A673 (cell line): Measurements from ENCODE around the gene VAPB. TPM values are rescaled to one million over a fixed set of nuclear protein-coding genes. Genes with fewer than 3 reads are reported as not detected.

ENCODE experiments used
- BruUV-seq: library from RNA; stranded (reverse); fragments of 400-500 nt; replicated peaks from 2 replicates; lab custom pipeline; 2021; lab: Mats Ljungman, UMichigan
- CTCF ChIA-PET: fragments of 300-600 bp; sonication (Branson Sonifier 250); formaldehyde crosslinking; loops from one replicate; lab custom pipeline; 2022; ENCODE audit warnings: antibody characterized with exemption; lab: Charles Lee
- POLR2A ChIA-PET: fragments of 300-600 bp; sonication (Branson Sonifier 250); formaldehyde crosslinking; loops from one replicate; lab custom pipeline; 2022; ENCODE audit warnings: antibody characterized with exemption; ENCODE audit not compliant: low non-redundant PET; lab: Charles Lee
- DNase-seq: peaks from one replicate; pipeline ENCODE4 v3.0.0-alpha.2; 2015; ENCODE audit warnings: low spot score
- H3K27ac ChIP-seq: fragments of 200-600 bp; sonication (generic); 2 replicates; pipeline ENCODE4 v1.5.1; 2016; ENCODE audit warnings: mixed run types, low read depth, mild to moderate bottlenecking, mixed read lengths, antibody characterized with exemption, low read length; ENCODE audit not compliant: poor library complexity, severe bottlenecking
- H3K27me3 ChIP-seq: fragments of 200-600 bp; sonication (generic); replicated peaks from 2 replicates; pipeline ENCODE4 v1.6.1; 2017; ENCODE audit warnings: mixed run types, low read depth, mild to moderate bottlenecking, mixed read lengths, antibody characterized with exemption, low read length; ENCODE audit not compliant: insufficient read depth, poor library complexity
- H3K36me3 ChIP-seq: fragments of 200-600 bp; sonication (generic); 2 replicates; pipeline ENCODE4 v1.6.1; 2016; ENCODE audit warnings: mixed run types, mild to moderate bottlenecking, mixed read lengths, antibody characterized with exemption, low read length; ENCODE audit not compliant: insufficient read depth, poor library complexity, severe bottlenecking
- H3K4me1 ChIP-seq: fragments of 200-600 bp; sonication (generic); 2 replicates; pipeline ENCODE4 v1.6.1; 2017; ENCODE audit warnings: mixed run types, mild to moderate bottlenecking, mixed read lengths, antibody characterized with exemption, low read length; ENCODE audit not compliant: insufficient read depth, poor library complexity, severe bottlenecking
- H3K4me3 ChIP-seq: fragments of 200-600 bp; sonication (generic); 2 replicates; pipeline ENCODE4 v1.5.1; 2016; ENCODE audit warnings: low read depth, mixed run types, mild to moderate bottlenecking, mixed read lengths, low read length; ENCODE audit not compliant: poor library complexity, severe bottlenecking
- H3K9me3 ChIP-seq: fragments of 200-600 bp; sonication (generic); 2 replicates; pipeline ENCODE4 v1.6.1; 2016; ENCODE audit warnings: mixed run types, low read depth, mild to moderate bottlenecking, mixed read lengths, antibody characterized with exemption, low read length; ENCODE audit not compliant: poor library complexity, severe bottlenecking
- CTCF ChIP-seq: fragments of 300-800, 200-600 bp; sonication (generic); conservative IDR thresholded peaks from 2 replicates; pipeline ENCODE4 v1.5.1; 2017; ENCODE audit warnings: low read depth, mild to moderate bottlenecking, antibody characterized with exemption, low read length, moderate library complexity, mixed read lengths
- EZH2 ChIP-seq: fragments of 200-600 bp; sonication (generic); IDR thresholded peaks from 2 replicates; pipeline ENCODE4 v1.6.1; 2017; ENCODE audit warnings: borderline replicate concordance, low read depth, mild to moderate bottlenecking, mixed read lengths, antibody characterized with exemption, low read length; ENCODE audit not compliant: poor library complexity, severe bottlenecking
- intact Hi-C: fragments of 100-400 bp; cut with micrococcal nuclease; formaldehyde crosslinking; loops from one replicate; pipeline ENCODE4 v1.10.0; 2022; ENCODE audit not compliant: unreplicated experiment
- total RNA-seq: library from RNA; stranded (reverse); gene quantifications from 2 replicates; pipeline ENCODE4 v1.2.3, GENCODE V29; 2021

The VAPB gene
- total RNA-seq, 1 experiment from 2014 or later, result 60.9 TPM

DNA sequence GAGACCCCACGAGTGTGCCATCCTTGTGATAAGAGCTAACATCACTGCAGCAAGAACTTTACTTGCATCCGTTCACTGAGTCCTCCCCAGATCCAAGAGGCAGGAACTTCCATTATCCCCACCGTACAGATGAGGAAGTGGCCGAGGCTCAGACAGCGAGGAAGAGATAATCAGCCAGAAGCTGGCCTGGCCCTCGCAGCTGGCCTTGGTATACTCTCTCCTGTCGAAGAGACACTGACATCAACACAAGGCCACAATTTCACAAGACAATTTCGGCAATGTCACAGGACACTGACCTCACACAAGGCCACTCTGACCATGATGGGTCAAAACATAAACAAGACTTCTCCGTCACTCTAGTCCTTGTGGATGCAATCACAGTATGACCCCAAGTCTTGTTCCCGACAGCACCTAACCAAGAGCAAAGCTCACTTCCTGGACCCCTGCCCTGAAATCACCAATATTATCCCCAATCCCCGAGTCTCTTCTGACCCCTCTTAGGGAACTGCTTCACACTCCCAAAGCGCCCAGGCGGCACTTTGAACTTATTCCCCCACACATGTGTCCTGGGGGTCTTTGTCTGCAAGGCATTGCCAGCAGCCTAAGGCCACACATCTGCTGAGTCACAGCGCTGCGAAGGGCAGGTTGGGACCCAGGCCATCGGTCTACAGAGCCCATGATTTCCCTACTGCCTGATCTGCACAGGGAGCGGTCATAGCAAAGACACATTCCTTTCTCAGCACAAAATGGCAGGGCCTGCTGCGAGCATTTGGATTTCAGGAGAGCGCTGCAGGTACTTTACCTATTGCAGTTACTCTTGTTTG, 14.8 kb upstream of the VAPB start:
- no peaks in the 10 kb centered on the region for H3K27me3 ChIP-seq
- H3K4me1 ChIP-seq, result no peaks in the 10 kb centered on the region
- no peak overlapping the region for H3K27ac ChIP-seq
- ChIA-PET CTCF (no interaction called here), POLR2A (no interaction called here)
- no peak for TF ChIP-seq CTCF
- no peak for TF ChIP-seq EZH2
- no TSS peak for BruUV-seq
- intact Hi-C loops, result no loop called here
- no peak for DNase-seq
- H3K4me3 ChIP-seq, result no peak overlapping the region
- H3K9me3 ChIP-seq, result no peaks in the 10 kb centered on the region
- H3K36me3 ChIP-seq, result no peaks in the 10 kb centered on the region

GRCh38 chr20:58374906-58375758, 13.9 kb upstream of the VAPB start:
- DNase-seq, result peak; percentile 7
- no peak overlapping the region for H3K27ac ChIP-seq
- no peaks in the 10 kb centered on the region for H3K9me3 ChIP-seq
- CTCF ChIA-PET, result no interaction called here
- H3K4me3 ChIP-seq, result no peak overlapping the region
- BruUV-seq, result no TSS peak
- TF ChIP-seq EZH2, result no peak
- no peak for TF ChIP-seq CTCF
- no peaks in the 10 kb centered on the region for H3K27me3 ChIP-seq
- intact Hi-C loops, result no loop called here
- H3K4me1 ChIP-seq, result no peaks in the 10 kb centered on the region
- POLR2A ChIA-PET, result no interaction called here
- no peaks in the 10 kb centered on the region for H3K36me3 ChIP-seq

GRCh38 chr20:58375759-58376352, 13.2 kb upstream of the VAPB start:
- ChIA-PET CTCF (no interaction called here), POLR2A (no interaction called here)
- no peak for TF ChIP-seq EZH2
- TF ChIP-seq CTCF, result no peak
- no TSS peak for BruUV-seq
- intact Hi-C loops, result no loop called here
- no peaks in the 10 kb centered on the region for H3K27me3 ChIP-seq
- H3K36me3 ChIP-seq, result no peaks in the 10 kb centered on the region
- H3K4me1 ChIP-seq, result no peaks in the 10 kb centered on the region
- no peak overlapping the region for H3K4me3 ChIP-seq
- no peaks in the 10 kb centered on the region for H3K9me3 ChIP-seq
- no peak for DNase-seq
- no peak overlapping the region for H3K27ac ChIP-seq
